ENCODE data around the gene SSR1.
"Not testable (repeated sequence)": the region's sequence is repeated elsewhere in the genome, so short reads cannot be mapped to it uniquely, and the experiment has no call there.

SSR1 gene

DNA sequence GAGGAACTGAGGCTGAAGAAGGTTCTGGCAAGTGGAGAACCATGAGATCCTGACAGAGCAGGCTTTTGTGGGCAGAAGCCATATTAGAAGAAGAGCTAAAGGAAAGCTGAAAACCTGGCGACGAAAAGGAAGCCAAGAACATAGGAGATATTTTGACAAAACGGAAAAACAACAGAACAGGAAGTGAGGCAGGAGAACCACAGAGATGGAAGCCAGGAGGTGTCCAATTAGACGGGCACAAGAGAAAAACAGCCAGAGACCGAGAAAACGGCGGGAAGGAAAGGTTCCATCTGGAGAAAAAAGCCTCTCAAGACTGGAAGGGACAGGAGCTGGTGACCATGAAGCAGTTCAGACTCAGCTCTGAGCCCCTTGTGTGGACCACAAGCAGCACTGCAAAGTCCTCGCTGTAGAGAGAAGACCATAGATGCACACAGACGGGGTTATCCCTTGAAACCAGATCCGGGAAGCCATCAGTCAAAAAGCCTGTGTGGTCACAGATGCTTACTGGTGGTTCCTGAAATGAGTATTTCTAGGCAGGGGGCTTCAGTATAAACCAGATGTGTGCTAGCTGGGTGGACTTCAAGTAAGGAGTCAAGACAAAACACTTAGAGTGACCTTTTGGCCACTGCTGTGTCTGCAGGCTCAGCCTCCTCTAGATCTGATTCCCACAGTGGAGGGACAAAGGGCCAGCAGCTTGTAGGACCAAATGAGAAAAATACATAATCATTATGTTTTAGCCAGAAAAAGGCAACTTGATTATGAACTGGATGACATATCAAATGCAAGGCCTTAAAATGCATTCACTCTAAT is 30.7 kb downstream of the SSR1 start:
- Histone ChIP-seq H2AFZ (ENCODE audit: low read depth, low read length) (no peak overlapping the region), H4K91ac (ENCODE audit: low read length) (no peak overlapping the region), H3K4me3 (ENCODE audit: insufficient read depth in 1 of 2, low read depth in 1 of 2, low read length in 2 of 2) (no peak overlapping the region), H2AK5ac (ENCODE audit: low read length, severe bottlenecking) (no peak overlapping the region), H3K79me1 (replicated peaks; ENCODE audit: low read length, poor library complexity, severe bottlenecking) (no peaks in the 10 kb centered on the region), H3K4me2 (ENCODE audit: low read length, poor library complexity, severe bottlenecking) (no peak overlapping the region), H2BK5ac (ENCODE audit: low read depth, low read length, poor library complexity, severe bottlenecking) (no peak overlapping the region), H3K27ac (ENCODE audit: low read length, poor library complexity, severe bottlenecking) (no peak overlapping the region), H3K27me3 (ENCODE audit: control insufficient read depth in 1 of 2, insufficient read depth in 1 of 2, low read length in 2 of 2) (no peaks in the 10 kb centered on the region), H2BK120ac (ENCODE audit: low read depth, low read length) (no peak overlapping the region), H3K9ac (ENCODE audit: low read length) (no peak overlapping the region), H3K14ac (ENCODE audit: low read length in 2 of 2) (no peak overlapping the region), H3K23ac (ENCODE audit: low read length in 2 of 2) (no peak overlapping the region), H2BK15ac (ENCODE audit: low read depth, poor library complexity, severe bottlenecking) (no peak overlapping the region), H3K4ac (ENCODE audit: low read depth in 1 of 2, low read length in 2 of 2) (no peak overlapping the region), H4K8ac (ENCODE audit: low read length) (no peak overlapping the region), H2BK12ac (ENCODE audit: low read length in 2 of 2) (no peak overlapping the region), H3K4me1 (ENCODE audit: control insufficient read depth, insufficient read depth, low read depth, low read length) (peaks cover 2% of the 10 kb centered on the region), H3K36me3 (ENCODE audit: control insufficient read depth in 1 of 2, insufficient read depth in 2 of 2, low read depth in 1 of 2, low read length in 2 of 2) (peaks cover 12 to 47% of the 10 kb centered on the region in 2 experiments), H3K9me3 (ENCODE audit: control insufficient read depth, low read length) (no peaks in the 10 kb centered on the region), H3K18ac (ENCODE audit: low read depth in 1 of 2, low read length in 2 of 2) (no peak overlapping the region)
- 92% methylated on average over 10 of the region's 10 CpGs for WGBS
- DNase-seq: no peak

DNA sequence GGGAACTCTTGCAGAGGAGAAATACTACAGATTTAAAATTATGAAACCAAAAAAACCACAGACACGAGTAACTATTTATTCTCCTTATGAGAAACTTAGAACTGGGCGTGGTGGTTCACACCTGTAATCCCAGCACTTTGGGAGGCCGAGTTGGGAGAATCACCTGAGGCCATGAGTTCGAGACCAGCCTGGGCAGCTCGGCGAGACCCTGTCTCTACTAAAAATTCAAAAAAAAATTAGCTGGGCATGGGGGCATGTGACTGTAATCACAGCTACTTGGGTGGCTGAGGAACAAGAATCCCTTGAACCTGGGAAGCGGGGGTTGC is 36.8 kb downstream of the SSR1 start:
- H3K14ac ChIP-seq (ENCODE audit: low read length in 2 of 2): no peak overlapping the region

DNA sequence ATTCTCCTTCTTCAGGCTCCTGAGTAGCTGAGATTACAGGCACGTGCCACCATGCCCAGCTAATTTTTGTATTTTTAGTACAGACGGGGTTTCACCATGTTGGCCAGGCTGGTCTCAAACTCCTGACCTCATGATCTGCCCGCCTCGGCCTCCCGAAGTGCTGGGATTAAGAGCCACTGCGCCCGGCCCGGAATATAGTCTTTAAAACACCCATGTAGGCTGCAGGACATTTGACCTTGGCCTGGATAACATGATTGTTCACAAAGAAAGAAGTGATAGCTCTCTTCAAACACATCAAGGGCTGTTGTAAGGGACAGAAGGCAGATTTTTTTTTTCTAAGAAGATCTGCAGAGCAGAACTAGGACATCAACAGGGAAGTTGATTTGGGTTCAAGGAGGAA is 38.5 kb downstream of the SSR1 start:
- H2AK5ac ChIP-seq (ENCODE audit: low read length, severe bottlenecking); H3K27ac ChIP-seq (ENCODE audit: low read length, poor library complexity, severe bottlenecking); H3K4me1 ChIP-seq (ENCODE audit: control insufficient read depth, insufficient read depth, low read depth, low read length); H3K4me3 ChIP-seq (ENCODE audit: insufficient read depth in 1 of 2, low read depth in 1 of 2, low read length in 2 of 2); H3K18ac ChIP-seq (ENCODE audit: low read depth in 1 of 2, low read length in 2 of 2); H3K79me1 ChIP-seq (replicated peaks; ENCODE audit: low read length, poor library complexity, severe bottlenecking); H4K91ac ChIP-seq (ENCODE audit: low read length); H3K9ac ChIP-seq (ENCODE audit: low read length); DNase-seq; H3K36me3 ChIP-seq (ENCODE audit: control insufficient read depth in 1 of 2, insufficient read depth in 2 of 2, low read depth in 1 of 2, low read length in 2 of 2); H3K23ac ChIP-seq (ENCODE audit: low read length in 2 of 2); H2BK12ac ChIP-seq (ENCODE audit: low read length in 2 of 2); H3K14ac ChIP-seq (ENCODE audit: low read length in 2 of 2); H2BK15ac ChIP-seq (ENCODE audit: low read depth, poor library complexity, severe bottlenecking); H4K8ac ChIP-seq (ENCODE audit: low read length); H2BK120ac ChIP-seq (ENCODE audit: low read depth, low read length); H3K4ac ChIP-seq (ENCODE audit: low read depth in 1 of 2, low read length in 2 of 2); H2AFZ ChIP-seq (ENCODE audit: low read depth, low read length); H2BK5ac ChIP-seq (ENCODE audit: low read depth, low read length, poor library complexity, severe bottlenecking); H3K27me3 ChIP-seq (ENCODE audit: control insufficient read depth in 1 of 2, insufficient read depth in 1 of 2, low read length in 2 of 2); H3K4me2 ChIP-seq (ENCODE audit: low read length, poor library complexity, severe bottlenecking); H3K9me3 ChIP-seq (ENCODE audit: control insufficient read depth, low read length): not testable (repeated sequence)
- 94% methylated on average over 8 of the region's 8 CpGs for WGBS

More for the DNA sequence above, 36.8 kb downstream of the SSR1 start:
- no peaks in the 10 kb centered on the region for H3K9me3 ChIP-seq (ENCODE audit: control insufficient read depth, low read length)
- no peak overlapping the region for H3K27ac ChIP-seq (ENCODE audit: low read length, poor library complexity, severe bottlenecking)
- H4K8ac ChIP-seq (ENCODE audit: low read length): no peak overlapping the region
- H2BK12ac ChIP-seq (ENCODE audit: low read length in 2 of 2): no peak overlapping the region
- H4K91ac ChIP-seq (ENCODE audit: low read length): no peak overlapping the region
- no peaks in the 10 kb centered on the region for H3K27me3 ChIP-seq (ENCODE audit: control insufficient read depth in 1 of 2, insufficient read depth in 1 of 2, low read length in 2 of 2)
- H3K4ac ChIP-seq (ENCODE audit: low read depth in 1 of 2, low read length in 2 of 2): no peak overlapping the region
- no peak overlapping the region for H3K9ac ChIP-seq (ENCODE audit: low read length)
- DNase-seq: no peak
- H3K4me1 ChIP-seq (ENCODE audit: control insufficient read depth, insufficient read depth, low read depth, low read length): no peaks in the 10 kb centered on the region
- H3K18ac ChIP-seq (ENCODE audit: low read depth in 1 of 2, low read length in 2 of 2): no peak overlapping the region
- no peak overlapping the region for H3K23ac ChIP-seq (ENCODE audit: low read length in 2 of 2)
- H3K4me3 ChIP-seq (ENCODE audit: insufficient read depth in 1 of 2, low read depth in 1 of 2, low read length in 2 of 2): no peak overlapping the region
- no peak overlapping the region for H2AK5ac ChIP-seq (ENCODE audit: low read length, severe bottlenecking)
- peaks cover 0 to 3% of the 10 kb centered on the region in 2 experiments for H3K36me3 ChIP-seq (ENCODE audit: control insufficient read depth in 1 of 2, insufficient read depth in 2 of 2, low read depth in 1 of 2, low read length in 2 of 2)
- H3K79me1 ChIP-seq (replicated peaks; ENCODE audit: low read length, poor library complexity, severe bottlenecking): no peaks in the 10 kb centered on the region
- H2BK5ac ChIP-seq (ENCODE audit: low read depth, low read length, poor library complexity, severe bottlenecking): no peak overlapping the region
- H3K4me2 ChIP-seq (ENCODE audit: low read length, poor library complexity, severe bottlenecking): no peak overlapping the region
- H2BK120ac ChIP-seq (ENCODE audit: low read depth, low read length): no peak overlapping the region
- WGBS: 76% methylated on average over 5 of the region's 7 CpGs
- no peak overlapping the region for H2BK15ac ChIP-seq (ENCODE audit: low read depth, poor library complexity, severe bottlenecking)
- H2AFZ ChIP-seq (ENCODE audit: low read depth, low read length): no peak overlapping the region

GRCh38 chr6:7273709-7274108 is 39.3 kb downstream of the SSR1 start:
- Histone ChIP-seq H3K79me1 (replicated peaks; ENCODE audit: low read length, poor library complexity, severe bottlenecking) (no peaks in the 10 kb centered on the region), H2BK120ac (ENCODE audit: low read depth, low read length) (no peak overlapping the region), H3K4me1 (ENCODE audit: control insufficient read depth, insufficient read depth, low read depth, low read length) (peaks cover 4% of the 10 kb centered on the region), H3K4ac (ENCODE audit: low read depth in 1 of 2, low read length in 2 of 2) (no peak overlapping the region), H3K14ac (ENCODE audit: low read length in 2 of 2) (no peak overlapping the region), H3K9me3 (ENCODE audit: control insufficient read depth, low read length) (no peaks in the 10 kb centered on the region), H2BK5ac (ENCODE audit: low read depth, low read length, poor library complexity, severe bottlenecking) (no peak overlapping the region), H3K23ac (ENCODE audit: low read length in 2 of 2) (no peak overlapping the region), H3K4me3 (ENCODE audit: insufficient read depth in 1 of 2, low read depth in 1 of 2, low read length in 2 of 2) (no peak overlapping the region), H3K9ac (ENCODE audit: low read length) (no peak overlapping the region), H4K91ac (ENCODE audit: low read length) (no peak overlapping the region), H2AK5ac (ENCODE audit: low read length, severe bottlenecking) (no peak overlapping the region), H3K4me2 (ENCODE audit: low read length, poor library complexity, severe bottlenecking) (no peak overlapping the region), H2AFZ (ENCODE audit: low read depth, low read length) (no peak overlapping the region), H2BK12ac (ENCODE audit: low read length in 2 of 2) (no peak overlapping the region), H3K27ac (ENCODE audit: low read length, poor library complexity, severe bottlenecking) (no peak overlapping the region), H4K8ac (ENCODE audit: low read length) (no peak overlapping the region), H3K36me3 (ENCODE audit: control insufficient read depth in 1 of 2, insufficient read depth in 2 of 2, low read depth in 1 of 2, low read length in 2 of 2) (peaks cover 0 to under 1% of the 10 kb centered on the region in 2 experiments), H3K27me3 (ENCODE audit: control insufficient read depth in 1 of 2, insufficient read depth in 1 of 2, low read length in 2 of 2) (no peaks in the 10 kb centered on the region), H3K18ac (ENCODE audit: low read depth in 1 of 2, low read length in 2 of 2) (no peak overlapping the region), H2BK15ac (ENCODE audit: low read depth, poor library complexity, severe bottlenecking) (no peak overlapping the region)
- no peak for DNase-seq
- 77% methylated on average over 9 of the region's 10 CpGs for WGBS

Measured in mesenchymal stem cell (in vitro differentiated cells and primary cell).